Measurements from ENCODE around the gene SKAP2. TPM values are rescaled to one million over a fixed set of nuclear protein-coding genes. Genes with fewer than 3 reads are reported as not detected.

SKAP2 gene
- polyA plus RNA-seq, 1 of the 3 experiments (the other 2 are of a cell fraction) = 0.69 TPM

DNA sequence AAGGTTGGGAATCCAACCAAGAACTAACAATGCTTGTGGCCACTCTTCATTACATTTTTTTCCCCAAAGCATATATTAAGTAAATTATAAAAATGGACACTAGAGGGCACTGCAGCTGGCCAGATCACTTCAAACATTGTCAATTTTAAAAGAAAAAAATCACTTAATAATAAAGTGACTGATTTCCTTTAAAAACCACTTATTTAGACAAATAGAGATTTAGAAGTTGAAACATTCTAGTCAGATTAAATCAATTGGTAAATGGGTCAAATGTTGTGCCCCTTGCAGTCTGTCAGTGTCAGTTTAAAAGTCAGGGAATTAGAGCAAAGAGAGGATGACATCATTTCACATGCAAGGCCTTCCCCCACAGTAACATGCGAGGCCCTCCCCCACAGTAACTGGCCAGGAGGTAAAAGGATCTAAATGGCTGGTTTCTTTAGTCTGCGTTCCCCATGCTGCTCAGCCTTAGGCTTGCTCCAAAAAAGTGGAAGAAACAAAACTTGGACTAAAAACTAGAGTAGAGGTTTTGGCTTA is 177.9 kb downstream of the SKAP2 start:
- DNase-seq = peak; percentile 17
- Histone ChIP-seq H3K27ac (ENCODE audit: low read depth in 2 of 2, low read length in 1 of 2) (no peak overlapping the region), H3F3A (replicated peaks; ENCODE audit: insufficient read depth) (no peaks in the 10 kb centered on the region), H3K36me3 (replicated peaks in 1 of 2; ENCODE audit: control insufficient read depth in 1 of 2, insufficient read depth in 2 of 2, low read length in 1 of 2) (no peaks in the 10 kb centered on the region), H3K27me3 (ENCODE audit: insufficient read depth) (peaks cover 9% of the 10 kb centered on the region), H4K20me1 (ENCODE audit: insufficient read depth) (no peaks in the 10 kb centered on the region), H3K4me3 (ENCODE audit: low read depth in 2 of 2, low read length in 1 of 2) (no peak overlapping the region; a peak in 1 of 4 replicates), H3K4me1 (ENCODE audit: control insufficient read depth in 1 of 2, insufficient read depth in 2 of 2, low read depth in 1 of 2, low read length in 1 of 2) (peaks cover 0 to 5% of the 10 kb centered on the region in 2 experiments; a peak in 2 of 4 replicates), H3K4me2 (no peak overlapping the region), H3K9me3 (no peaks in the 10 kb centered on the region), H3K9ac (no peak overlapping the region), H3K79me2 (ENCODE audit: insufficient read depth) (no peaks in the 10 kb centered on the region), H3K9me2 (no peaks in the 10 kb centered on the region), H2AFZ (ENCODE audit: low read depth) (peak overlapping the region; percentile 18; the same call in 1 of the 2 replicates)
- POLR2A ChIA-PET = no interaction called here
- TF ChIP-seq POLR2AphosphoS5 (IDR thresholded peaks at IDR 0.05; ENCODE audit: low read depth, low read length) (no peak), YY1 (IDR thresholded peaks at IDR 0.05; ENCODE audit: low read depth) (no peak), TAF1 (IDR thresholded peaks at IDR 0.05; ENCODE audit: borderline replicate concordance, low read depth, low read length) (no peak), GATA2 (CRISPR knock-in tag; IDR thresholded peaks at IDR 0.05) (no peak), RFX5 (IDR thresholded peaks at IDR 0.05; ENCODE audit: low read length) (no peak), NRF1 (IDR thresholded peaks at IDR 0.05; ENCODE audit: low read depth, low read length) (no peak), MEF2A (IDR thresholded peaks at IDR 0.05; ENCODE audit: borderline replicate concordance, low read depth) (no peak), NFIC (IDR thresholded peaks at IDR 0.05; ENCODE audit: borderline replicate concordance) (no peak), RAD21 (IDR thresholded peaks at IDR 0.05; ENCODE audit: low read length) (peak; percentile 83), SIN3A (IDR thresholded peaks at IDR 0.05; ENCODE audit: borderline replicate concordance, low read depth, low read length) (no peak), TEAD4 (IDR thresholded peaks at IDR 0.05; ENCODE audit: borderline replicate concordance, insufficient read depth) (no peak), EZH2phosphoT487 (IDR thresholded peaks at IDR 0.05; ENCODE audit: borderline replicate concordance, low read depth) (no peak), FOSL2 (IDR thresholded peaks at IDR 0.05; ENCODE audit: borderline replicate concordance, low read depth) (no peak), SMC3 (IDR thresholded peaks at IDR 0.05; ENCODE audit: low read depth, low read length) (peak; percentile 49), TCF12 (IDR thresholded peaks at IDR 0.05) (no peak), GABPA (IDR thresholded peaks at IDR 0.05; ENCODE audit: low read depth) (no peak)
- TF ChIP-seq, protein P1, sequence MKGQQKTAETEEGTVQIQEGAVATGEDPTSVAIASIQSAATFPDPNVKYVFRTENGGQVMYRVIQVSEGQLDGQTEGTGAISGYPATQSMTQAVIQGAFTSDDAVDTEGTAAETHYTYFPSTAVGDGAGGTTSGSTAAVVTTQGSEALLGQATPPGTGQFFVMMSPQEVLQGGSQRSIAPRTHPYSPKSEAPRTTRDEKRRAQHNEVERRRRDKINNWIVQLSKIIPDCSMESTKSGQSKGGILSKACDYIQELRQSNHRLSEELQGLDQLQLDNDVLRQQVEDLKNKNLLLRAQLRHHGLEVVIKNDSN (IDR thresholded peaks at IDR 0.05; ENCODE audit: borderline replicate concordance, low read depth) = no peak
- TF ChIP-seq, protein P2, sequence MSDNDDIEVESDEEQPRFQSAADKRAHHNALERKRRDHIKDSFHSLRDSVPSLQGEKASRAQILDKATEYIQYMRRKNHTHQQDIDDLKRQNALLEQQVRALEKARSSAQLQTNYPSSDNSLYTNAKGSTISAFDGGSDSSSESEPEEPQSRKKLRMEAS (IDR thresholded peaks at IDR 0.05; ENCODE audit: low read depth) = no peak
- TF ChIP-seq, protein P3, sequence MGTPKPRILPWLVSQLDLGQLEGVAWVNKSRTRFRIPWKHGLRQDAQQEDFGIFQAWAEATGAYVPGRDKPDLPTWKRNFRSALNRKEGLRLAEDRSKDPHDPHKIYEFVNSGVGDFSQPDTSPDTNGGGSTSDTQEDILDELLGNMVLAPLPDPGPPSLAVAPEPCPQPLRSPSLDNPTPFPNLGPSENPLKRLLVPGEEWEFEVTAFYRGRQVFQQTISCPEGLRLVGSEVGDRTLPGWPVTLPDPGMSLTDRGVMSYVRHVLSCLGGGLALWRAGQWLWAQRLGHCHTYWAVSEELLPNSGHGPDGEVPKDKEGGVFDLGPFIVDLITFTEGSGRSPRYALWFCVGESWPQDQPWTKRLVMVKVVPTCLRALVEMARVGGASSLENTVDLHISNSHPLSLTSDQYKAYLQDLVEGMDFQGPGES (IDR thresholded peaks at IDR 0.05; ENCODE audit: low read depth, low read length) = no peak
- TF ChIP-seq, protein P4, sequence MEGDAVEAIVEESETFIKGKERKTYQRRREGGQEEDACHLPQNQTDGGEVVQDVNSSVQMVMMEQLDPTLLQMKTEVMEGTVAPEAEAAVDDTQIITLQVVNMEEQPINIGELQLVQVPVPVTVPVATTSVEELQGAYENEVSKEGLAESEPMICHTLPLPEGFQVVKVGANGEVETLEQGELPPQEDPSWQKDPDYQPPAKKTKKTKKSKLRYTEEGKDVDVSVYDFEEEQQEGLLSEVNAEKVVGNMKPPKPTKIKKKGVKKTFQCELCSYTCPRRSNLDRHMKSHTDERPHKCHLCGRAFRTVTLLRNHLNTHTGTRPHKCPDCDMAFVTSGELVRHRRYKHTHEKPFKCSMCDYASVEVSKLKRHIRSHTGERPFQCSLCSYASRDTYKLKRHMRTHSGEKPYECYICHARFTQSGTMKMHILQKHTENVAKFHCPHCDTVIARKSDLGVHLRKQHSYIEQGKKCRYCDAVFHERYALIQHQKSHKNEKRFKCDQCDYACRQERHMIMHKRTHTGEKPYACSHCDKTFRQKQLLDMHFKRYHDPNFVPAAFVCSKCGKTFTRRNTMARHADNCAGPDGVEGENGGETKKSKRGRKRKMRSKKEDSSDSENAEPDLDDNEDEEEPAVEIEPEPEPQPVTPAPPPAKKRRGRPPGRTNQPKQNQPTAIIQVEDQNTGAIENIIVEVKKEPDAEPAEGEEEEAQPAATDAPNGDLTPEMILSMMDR (IDR thresholded peaks at IDR 0.05) = peak; percentile 98
- CTCF ChIA-PET = interaction anchor here (0.6 to 1.9 kb wide), 24 partner anchors 8 to 794 kb away, joined by 3 to 19 read pairs (median 4); partner anchors contain the start of gene HOXA3
- 38% methylated on average over 2 of the region's 2 CpGs for WGBS (ENCODE audit: low lambda C conversion rate)
